HS-27A (cell line): ENCODE measurements around the gene MAP3K5.

ENCODE experiments used
- DNase-seq: peaks from one replicate; pipeline ENCODE4 v3.0.0-alpha.2; 2012; ENCODE audit warnings: low read depth, missing footprints

Gene MAP3K5

GRCh38 chr6:136571065-136571464 is 221.2 kb downstream of the MAP3K5 start:
- no peak for DNase-seq

- no peak for DNase-seq
Observed at GRCh38 chr6:136568129-136568528, 224.1 kb downstream of the MAP3K5 start.

- DNase-seq: no peak
Observed at GRCh38 chr6:136567688-136568087, 224.6 kb downstream of the MAP3K5 start.

GRCh38 chr6:136566851-136567250 is 225.4 kb downstream of the MAP3K5 start:
- DNase-seq: no peak

- DNase-seq: no peak
Observed at GRCh38 chr6:136566007-136566487, 226.2 kb downstream of the MAP3K5 start.

GRCh38 chr6:136564180-136564579 is 228.1 kb downstream of the MAP3K5 start:
- DNase-seq: no peak

GRCh38 chr6:136563386-136564152 is 228.7 kb downstream of the MAP3K5 start:
- no peak for DNase-seq

- no peak for DNase-seq
Observed at GRCh38 chr6:136562211-136562610, 230.1 kb downstream of the MAP3K5 start.

GRCh38 chr6:136553166-136553787 is 239.0 kb downstream of the MAP3K5 start:
- no peak for DNase-seq

- no peak for DNase-seq
Observed at GRCh38 chr6:136552054-136552453, 240.2 kb downstream of the MAP3K5 start.

GRCh38 chr6:136551103-136551502 is 241.2 kb downstream of the MAP3K5 start:
- DNase-seq: no peak

GRCh38 chr6:136550330-136551071 is 241.8 kb downstream of the MAP3K5 start, which contains the start of gene MAP7:
Gene MAP7 (minus strand): TSS chr6:136550422. CDS start chr6:136550408, 14 bp downstream.
- no peak for DNase-seq

GRCh38 chr6:136550045-136550329 is 242.3 kb downstream of the MAP3K5 start:
- no peak for DNase-seq

GRCh38 chr6:136549300-136550044 is 242.8 kb downstream of the MAP3K5 start:
- DNase-seq: no peak

GRCh38 chr6:136548582-136549299 is 243.5 kb downstream of the MAP3K5 start:
- no peak for DNase-seq

- DNase-seq: no peak
Observed at GRCh38 chr6:136547871-136548270, 244.4 kb downstream of the MAP3K5 start.

GRCh38 chr6:136547336-136547735 is 244.9 kb downstream of the MAP3K5 start:
- no peak for DNase-seq

- DNase-seq: no peak
Observed at GRCh38 chr6:136546331-136546730, 245.9 kb downstream of the MAP3K5 start.

GRCh38 chr6:136544326-136544725 is 248.0 kb downstream of the MAP3K5 start:
- DNase-seq: no peak

GRCh38 chr6:136541395-136541794 is 250.9 kb downstream of the MAP3K5 start:
- DNase-seq: no peak

GRCh38 chr6:136539967-136540652 is 252.2 kb downstream of the MAP3K5 start:
- DNase-seq: no peak
